H1 (cell line): ENCODE results near the gene DRP2. TPM values are rescaled to one million over a fixed set of nuclear protein-coding genes. Genes with fewer than 3 reads are reported as not detected.

Experiments used
- CTCF ChIA-PET: fragments of 300-600 bp; sonication (Branson Sonifier 250); formaldehyde crosslinking; loops from one replicate; lab custom pipeline; 2021; ENCODE audit not compliant: partially characterized antibody; lab: Charles Lee
- POLR2A ChIA-PET: fragments of 300-600 bp; sonication (Branson Sonifier 250); formaldehyde crosslinking; loops from one replicate; lab custom pipeline; 2021; ENCODE audit warnings: inconsistent platforms; ENCODE audit not compliant: partially characterized antibody; lab: Charles Lee
- DNase-seq, 2 experiments: peaks; one replicate each; pipeline versions ENCODE4 v3.0.0 to v3.0.0-alpha.2; 2010 to 2022; ENCODE audit warnings: low spot score in 2 of 2, low read depth in 1 of 2, mixed read lengths in 1 of 2
- FAIRE-seq: peaks from 2 replicates; lab custom pipeline; 2011; peaks lifted over from hg19 to GRCh38; lab: Jason Lieb, UNC
- H2AFZ ChIP-seq: 2 replicates; pipeline ENCODE4 v1.8.1; 2012; ENCODE audit warnings: low read length, inconsistent platforms
- H2AK5ac ChIP-seq: 2 replicates; pipeline ENCODE4 v1.6.1; 2013; ENCODE audit warnings: low read depth, low read length
- H2BK120ac ChIP-seq: replicated peaks from 2 replicates; pipeline ENCODE3; 2013; ENCODE audit warnings: low read depth, low read length, inconsistent platforms
- H2BK12ac ChIP-seq: 2 replicates; pipeline ENCODE4 v1.6.1; 2013; ENCODE audit warnings: low read depth, low read length
- H2BK15ac ChIP-seq: 2 replicates; pipeline ENCODE4 v1.6.1; 2013; ENCODE audit warnings: low read length
- H2BK20ac ChIP-seq: 2 replicates; pipeline ENCODE4 v1.6.1; 2013; ENCODE audit warnings: low read length
- H2BK5ac ChIP-seq: 2 replicates; pipeline ENCODE4 v1.6.1; 2013; ENCODE audit warnings: low read depth, low read length
- H3K14ac ChIP-seq: 2 replicates; pipeline ENCODE4 v1.6.1; 2013; ENCODE audit warnings: inconsistent platforms; ENCODE audit not compliant: insufficient read length
- H3K18ac ChIP-seq: 2 replicates; pipeline ENCODE4 v1.6.1; 2013; ENCODE audit warnings: low read length; ENCODE audit errors: extremely low read depth
- H3K23ac ChIP-seq: 2 replicates; pipeline ENCODE4 v1.6.1; 2013; ENCODE audit warnings: inconsistent platforms; ENCODE audit not compliant: insufficient read length
- H3K23me2 ChIP-seq: 2 replicates; pipeline ENCODE4 v1.6.1; 2013; ENCODE audit warnings: low read depth, low read length
- H3K27ac ChIP-seq: 2 replicates; pipeline ENCODE4 v1.6.1; 2011; ENCODE audit warnings: low read depth, low read length, inconsistent platforms
- H3K27me3 ChIP-seq, 4 experiments: replicated peaks in 1 of 4; 1 replicate in 1 of 4; 2 replicates in 3 of 4; pipeline versions ENCODE4 v1.6.1 to v1.8.1; 2011 to 2013; ENCODE audit warnings: low read length in 3 of 4, mild to moderate bottlenecking in 3 of 4, inconsistent platforms in 2 of 4, mixed read lengths in 2 of 4, moderate library complexity in 1 of 4; ENCODE audit not compliant: control insufficient read depth in 3 of 4, insufficient read depth in 3 of 4; ENCODE audit errors: extremely low read depth in 1 of 4
- H3K36me3 ChIP-seq, 4 experiments: 2 replicates each; pipeline versions ENCODE4 v1.6.1 to v1.8.1; 2011 to 2013; ENCODE audit warnings: mild to moderate bottlenecking in 4 of 4, low read length in 3 of 4, moderate library complexity in 2 of 4, control low read depth in 1 of 4, inconsistent platforms in 1 of 4; ENCODE audit not compliant: insufficient read depth in 4 of 4, control insufficient read depth in 2 of 4
- H3K4ac ChIP-seq: replicated peaks from 2 replicates; pipeline ENCODE3; 2013; ENCODE audit warnings: low read length, low read depth, mixed read lengths, inconsistent platforms; ENCODE audit not compliant: insufficient read length
- H3K4me1 ChIP-seq, 4 experiments: replicated peaks in 1 of 4; 1 replicate in 1 of 4; 2 replicates in 3 of 4; pipeline versions ENCODE4 v1.6.1 to v1.8.1; 2011 to 2013; ENCODE audit warnings: low read length in 3 of 4, inconsistent platforms in 2 of 4, mixed read lengths in 1 of 4; ENCODE audit not compliant: insufficient read depth in 4 of 4, control insufficient read depth in 3 of 4
- H3K4me2 ChIP-seq, 2 experiments: 2 replicates each; pipeline versions ENCODE4 v1.6.1 to v1.8.1; 2011 to 2013; ENCODE audit warnings: low read depth in 2 of 2, low read length in 2 of 2, control low read depth in 1 of 2, inconsistent platforms in 1 of 2, mild to moderate bottlenecking in 1 of 2; ENCODE audit not compliant: insufficient read depth in 1 of 2
- H3K4me3 ChIP-seq, 4 experiments: fragments of 200-600, 300-600 bp in 1 of 4; sonication (generic), shearing (Covaris generic), sonication (Bioruptor Twin) in 1 of 4; 2 replicates each; pipeline versions ENCODE4 v1.5.1 to v1.8.1; 2011 to 2016; ENCODE audit warnings: low read length in 4 of 4, low read depth in 3 of 4, control low read depth in 2 of 4, inconsistent platforms in 2 of 4, mild to moderate bottlenecking in 2 of 4, mixed read lengths in 1 of 4, moderate library complexity in 1 of 4; ENCODE audit not compliant: insufficient read depth in 2 of 4; ENCODE audit errors: extremely low read depth in 1 of 4
- H3K56ac ChIP-seq: replicated peaks from 2 replicates; pipeline ENCODE3; 2013; ENCODE audit warnings: low read depth, mild to moderate bottlenecking, mixed read lengths, low read length, inconsistent platforms; ENCODE audit not compliant: insufficient read length
- H3K79me1 ChIP-seq: 2 replicates; pipeline ENCODE4 v1.6.1; 2013; ENCODE audit warnings: low read depth, low read length, control low read depth
- H3K79me2 ChIP-seq, 2 experiments: 2 replicates each; pipeline versions ENCODE4 v1.6.1 to v1.8.1; 2012 to 2013; ENCODE audit warnings: low read length in 2 of 2, mild to moderate bottlenecking in 2 of 2, inconsistent platforms in 1 of 2; ENCODE audit not compliant: insufficient read depth in 2 of 2, control insufficient read depth in 1 of 2
- H3K9ac ChIP-seq, 4 experiments: replicated peaks in 1 of 4; 1 replicate in 1 of 4; 2 replicates in 3 of 4; pipeline versions ENCODE4 v1.6.1 to v1.8.1; 2011 to 2013; ENCODE audit warnings: low read depth in 3 of 4, low read length in 3 of 4, control low read depth in 2 of 4, mild to moderate bottlenecking in 2 of 4, moderate library complexity in 2 of 4, inconsistent platforms in 1 of 4; ENCODE audit errors: extremely low read depth in 1 of 4
- H3K9me3 ChIP-seq, 2 experiments: 2 replicates each; pipeline versions ENCODE4 v1.6.1 to v1.8.1; 2012 to 2013; ENCODE audit warnings: mild to moderate bottlenecking in 2 of 2, moderate library complexity in 2 of 2, control low read depth in 1 of 2, inconsistent platforms in 1 of 2, low read depth in 1 of 2, low read length in 1 of 2, mixed read lengths in 1 of 2; ENCODE audit not compliant: insufficient read depth in 2 of 2
- H4K20me1 ChIP-seq, 2 experiments: replicated peaks in 1 of 2; 2 replicates each; pipeline versions ENCODE3 to v1.8.1; 2011 to 2013; ENCODE audit warnings: inconsistent platforms in 2 of 2, low read length in 2 of 2, mild to moderate bottlenecking in 1 of 2; ENCODE audit not compliant: insufficient read depth in 2 of 2, control insufficient read depth in 1 of 2
- H4K5ac ChIP-seq: 2 replicates; pipeline ENCODE4 v1.6.1; 2013; ENCODE audit warnings: low read length, low read depth, mixed read lengths, inconsistent platforms; ENCODE audit not compliant: insufficient read length
- H4K8ac ChIP-seq: 2 replicates; pipeline ENCODE4 v1.8.0; 2013; ENCODE audit warnings: mild to moderate bottlenecking, moderate library complexity, low read length, inconsistent platforms; ENCODE audit not compliant: insufficient read depth; ENCODE audit errors: extremely low read depth
- H4K91ac ChIP-seq: replicated peaks from 2 replicates; pipeline ENCODE3; 2013; ENCODE audit warnings: low read length, mixed read lengths, inconsistent platforms; ENCODE audit not compliant: insufficient read length
- ASH2L ChIP-seq: fragments of 200-600, 300-600 bp; sonication (generic); IDR thresholded peaks from one replicate; pipeline ENCODE4 v1.7.1; 2017; ENCODE audit warnings: low read length
- ATF2 ChIP-seq: IDR thresholded peaks from 2 replicates; pipeline ENCODE4 v1.6.1; 2012; ENCODE audit warnings: low read length, inconsistent platforms
- SIN3A ChIP-seq, 2 experiments: IDR thresholded peaks in 1 of 2; conservative IDR thresholded peaks in 1 of 2; 2 replicates each; pipeline ENCODE4 v1.6.1; 2011 to 2012; ENCODE audit warnings: low read length in 2 of 2, improper control_type of control experiment in 1 of 2, low read depth in 1 of 2, mild to moderate bottlenecking in 1 of 2
- WGBS, 2 experiments: shearing (Covaris generic) in 1 of 2; methylation state at CpG; one replicate each; pipeline versions ENCODE4 v1.1.6 to v1.1.7; 2013 to 2015; ENCODE audit warnings: low lambda C conversion rate in 2 of 2, mixed read lengths in 2 of 2, inconsistent platforms in 1 of 2, low coverage in 1 of 2, missing lambda C conversion rate in 1 of 2; ENCODE audit not compliant: insufficient replicate concordance in 2 of 2, insufficient coverage in 1 of 2, insufficient read length in 1 of 2; ENCODE audit errors: extremely low coverage in 1 of 2, missing lambda C conversion rate in 1 of 2; 5-methylcytosine and 5-hydroxymethylcytosine counted together
- long read RNA-seq, 2 experiments: library from RNA in 1 of 2; library from capped mRNA in 1 of 2; stranded (forward); transcript quantifications; one replicate each; pipeline ENCODE4 v2.0.0, GENCODE V29; 2021; ENCODE audit warnings: inconsistent platforms in 1 of 2
- polyA minus RNA-seq, 3 experiments: library from RNA; depleted of rRNA, polyadenylated mRNA; stranded (reverse); fragments of >200 nt; gene quantifications; 1 replicate in 2 of 3; 2 replicates in 1 of 3; pipeline ENCODE4 v1.2.3, GENCODE V29; 2011
- polyA plus RNA-seq, 7 experiments: library from polyadenylated mRNA; depleted of rRNA in 3 of 7; stranded (reverse) in 5 of 7; unstranded in 2 of 7; fragments of >200 nt in 5 of 7; fragments of 200-250 nt in 2 of 7; gene quantifications; 1 replicate in 5 of 7; 2 replicates in 1 of 7; 4 replicates in 1 of 7; pipeline versions ENCODE4 v1.2.1 to v1.2.3, GENCODE V29; 2011 to 2013; ENCODE audit warnings: missing spikeins in 2 of 7, mixed read lengths in 2 of 7
- total RNA-seq: library from RNA; stranded (reverse); fragmentation: NEBNext Ultra II Directional; extraction: Animal tissue kit (Norgen Biotek cat#: 25700); gene quantifications from 2 replicates; pipeline ENCODE4 v1.2.1, GENCODE V29; 2021

The DRP2 gene
- total RNA-seq (0.20 and 0.25 TPM in 2 replicates), polyA plus RNA-seq (2011; rRNA removed) (0.18 and 0.24 TPM in 2 replicates), polyA minus RNA-seq (2011; rRNA and poly(A)+ RNA removed) (0.56 and 0.63 TPM in 2 replicates)
- 0.22 TPM for polyA plus RNA-seq (2011; cell fraction: cytosol; rRNA removed)
- polyA plus RNA-seq (2011; cell fraction: nucleus; rRNA removed) = 0.88 TPM
- 0.27 to 0.40 TPM (median 0.35 TPM) in 4 replicates for polyA plus RNA-seq (2012, experiment 1 of 2)
- not detected for polyA plus RNA-seq (2012, experiment 2 of 2)
- polyA plus RNA-seq (2013, experiment 1 of 2) = 0.16 TPM
- 0.17 TPM for polyA plus RNA-seq (2013, experiment 2 of 2)
- polyA minus RNA-seq (2011; cell fraction: cytosol; rRNA and poly(A)+ RNA removed) = 0.22 TPM
- polyA minus RNA-seq (2011; cell fraction: nucleus; rRNA and poly(A)+ RNA removed) = 0.80 TPM
- long read RNA-seq, experiment 1 = 0 reads
- long read RNA-seq, experiment 2 = 0 reads

- Histone ChIP-seq H3K4me1 (peaks cover 0 to 3% (median 1%) of the 10 kb centered on the region in 4 experiments; a peak in 3 of 7 replicates), H4K8ac (no peak within 1 kb of the TSS), H2AFZ (peak within 1 kb of the TSS; percentile 88), H2AK5ac (no peak within 1 kb of the TSS), H3K4me2 (no peak within 1 kb of the TSS), H2BK5ac (no peak within 1 kb of the TSS), H2BK12ac (no peak within 1 kb of the TSS), H3K79me2 (no peaks in the 10 kb centered on the region), H2BK20ac (no peak within 1 kb of the TSS), H2BK120ac (no peak within 1 kb of the TSS), H4K20me1 (no peaks in the 10 kb centered on the region), H3K18ac (no peak within 1 kb of the TSS), H3K23ac (no peak within 1 kb of the TSS), H3K56ac (no peak within 1 kb of the TSS), H4K5ac (no peak within 1 kb of the TSS), H3K23me2 (no peaks in the 10 kb centered on the region), H3K79me1 (no peaks in the 10 kb centered on the region), H3K27ac (no peak within 1 kb of the TSS), H3K9me3 (no peaks in the 10 kb centered on the region), H3K14ac (no peak within 1 kb of the TSS), H3K4ac (no peak within 1 kb of the TSS), H3K36me3 (no peaks in the 10 kb centered on the region), H3K27me3 (no peaks in the 10 kb centered on the region), H2BK15ac (no peak within 1 kb of the TSS), H3K4me3 (no peak within 1 kb of the TSS), H3K9ac (no peak within 1 kb of the TSS), H4K91ac (no peak within 1 kb of the TSS)
- WGBS, 2 experiments = 86% methylated on average over 4 of the region's 7 CpGs; no CpG with 5 or more reads in 1 of the 2 experiments
- POLR2A ChIA-PET = no interaction called here
- DNase-seq (peak in 1 of 2 experiments; percentile 42), FAIRE-seq (no peak)
- CTCF ChIA-PET = interaction anchor here (1.5 kb wide), 1 partner anchor 10 kb away, joined by 4 read pairs; no protein-coding TSS in a partner anchor
- TF ChIP-seq ATF2 (no peak), SIN3A (conservative IDR thresholded peaks at IDR 0.05 in 1 of 2, IDR thresholded peaks at IDR 0.05 in 1 of 2; ENCODE audit: low read depth in 1 of 2, low read length in 2 of 2) (no peak), ASH2L (no peak)
Observed at GRCh38 chrX:101219116-101219863, at the start of gene DRP2. DRP2 (plus strand) TSS chrX:101219786; CDS start chrX:101231648, 11,862 bp downstream.
